NCI-H2081 treated with DMSO at 0.1 percent for 48 hours (cell line): ENCODE results near the gene THEMIS2.
"Not testable (repeated sequence)": the region's sequence is repeated elsewhere in the genome, so short reads cannot be mapped to it uniquely, and the experiment has no call there.

Experiments
- DNase-seq: peaks from one replicate; lab custom pipeline; 2025; lab: John Stamatoyannopoulos, UW

Gene THEMIS2

DNA sequence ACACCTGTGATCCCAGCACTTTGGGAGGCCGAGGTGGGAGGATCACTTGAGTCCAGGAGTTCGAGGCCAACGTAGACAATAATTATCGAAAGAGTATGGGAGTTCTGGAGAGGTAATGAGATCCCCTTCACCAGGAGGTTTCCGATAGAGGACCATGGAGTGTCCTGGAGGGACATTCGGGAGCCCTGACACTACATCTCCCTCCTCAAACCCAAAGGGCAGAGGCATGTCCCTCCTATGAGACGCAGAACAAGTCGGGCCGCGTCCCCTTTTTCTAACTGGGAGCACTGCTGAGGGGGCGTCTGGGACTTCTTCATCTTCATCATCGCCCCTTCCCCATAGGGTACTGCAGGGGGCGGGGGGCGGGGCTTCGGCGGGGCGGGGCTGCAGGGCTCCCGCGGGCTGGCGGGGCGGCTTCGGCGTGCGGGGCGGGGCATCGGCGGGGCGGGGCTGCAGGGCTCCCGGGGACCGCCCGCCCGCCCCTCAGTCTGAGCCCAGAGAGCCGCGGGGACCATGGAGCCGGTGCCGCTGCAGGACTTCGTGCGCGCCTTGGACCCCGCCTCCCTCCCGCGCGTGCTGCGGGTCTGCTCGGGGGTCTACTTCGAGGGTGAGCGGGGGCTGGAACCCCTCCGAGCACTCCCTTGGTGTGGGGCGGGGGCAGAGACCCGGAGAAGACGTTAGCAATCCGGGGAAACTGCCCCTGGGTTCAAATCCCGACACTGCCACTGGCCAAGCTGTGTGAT, at the start of gene THEMIS2:
Gene THEMIS2 (plus strand): TSS at position 486 of the 743 bp plus-strand sequence. CDS start 28 bp downstream, at position 514.
- no peak for DNase-seq

DNA sequence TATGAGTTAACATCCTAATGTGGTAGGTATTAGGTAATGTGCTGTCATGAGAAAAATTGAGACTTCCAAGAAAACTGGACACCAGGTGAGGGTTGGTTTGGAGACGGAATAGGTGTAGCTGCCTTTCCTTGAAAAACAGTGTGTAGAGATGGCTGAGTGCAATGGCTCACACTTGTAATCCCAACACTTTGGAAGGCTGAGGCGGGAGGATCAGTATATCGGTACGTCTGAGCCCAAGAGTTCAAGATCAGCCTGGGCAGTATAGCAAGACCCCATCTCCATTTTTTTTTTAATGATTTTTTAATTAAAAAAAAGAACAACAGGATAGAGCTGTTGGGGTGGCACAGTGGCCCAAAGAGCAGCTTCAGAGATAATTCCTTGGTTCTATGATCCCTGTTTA, 48.6 kb upstream of the THEMIS2 start:
- DNase-seq = no peak

DNA sequence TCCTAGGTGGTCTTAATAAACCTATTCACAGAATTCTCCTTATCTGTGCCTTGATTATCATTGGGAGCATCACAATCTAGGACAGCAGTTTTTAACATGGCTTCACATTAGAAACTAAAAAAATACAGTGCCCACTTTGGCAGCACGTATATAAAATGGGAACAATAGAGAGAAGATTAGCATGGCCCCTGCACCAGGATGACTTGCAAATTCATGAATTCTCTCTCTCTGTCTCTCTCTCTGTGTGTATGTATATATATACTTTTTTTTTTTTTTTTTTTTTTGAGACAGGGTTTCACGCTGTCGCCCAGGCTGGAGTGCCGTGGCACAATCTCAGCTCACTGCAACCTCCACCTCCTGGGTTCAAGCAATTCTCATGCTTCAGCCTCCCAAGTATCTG, 47.9 kb upstream of the THEMIS2 start:
- DNase-seq = no peak

DNA sequence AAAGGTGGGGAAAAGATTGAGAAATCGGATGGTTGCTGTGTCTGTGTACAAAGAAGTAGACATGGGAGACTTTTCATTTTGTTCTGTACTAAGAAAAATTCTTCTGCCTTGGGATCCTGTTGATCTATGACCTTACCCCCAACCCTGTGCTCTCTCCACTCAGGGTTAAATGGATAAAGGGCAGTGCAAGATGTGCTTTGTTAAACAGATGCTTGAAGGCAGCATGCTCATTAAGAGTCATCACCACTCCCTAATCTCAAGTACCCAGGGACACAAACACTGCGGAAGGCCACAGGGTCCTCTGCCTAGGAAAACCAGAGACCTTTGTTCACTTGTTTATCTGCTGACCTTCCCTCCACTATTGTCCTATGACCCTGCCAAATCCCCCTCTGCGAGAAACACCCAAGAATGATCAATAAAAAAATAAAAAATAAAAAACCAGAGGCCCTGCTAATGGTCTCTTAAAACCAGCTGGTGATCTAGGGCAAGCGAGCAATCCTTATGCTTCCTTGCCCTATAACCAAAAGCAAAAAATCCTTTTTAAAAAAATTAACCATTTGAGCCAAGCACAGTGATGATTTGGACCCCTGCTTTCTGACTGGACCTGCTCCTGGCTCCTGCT, 42.9 kb upstream of the THEMIS2 start:
- DNase-seq = not testable (repeated sequence)

DNA sequence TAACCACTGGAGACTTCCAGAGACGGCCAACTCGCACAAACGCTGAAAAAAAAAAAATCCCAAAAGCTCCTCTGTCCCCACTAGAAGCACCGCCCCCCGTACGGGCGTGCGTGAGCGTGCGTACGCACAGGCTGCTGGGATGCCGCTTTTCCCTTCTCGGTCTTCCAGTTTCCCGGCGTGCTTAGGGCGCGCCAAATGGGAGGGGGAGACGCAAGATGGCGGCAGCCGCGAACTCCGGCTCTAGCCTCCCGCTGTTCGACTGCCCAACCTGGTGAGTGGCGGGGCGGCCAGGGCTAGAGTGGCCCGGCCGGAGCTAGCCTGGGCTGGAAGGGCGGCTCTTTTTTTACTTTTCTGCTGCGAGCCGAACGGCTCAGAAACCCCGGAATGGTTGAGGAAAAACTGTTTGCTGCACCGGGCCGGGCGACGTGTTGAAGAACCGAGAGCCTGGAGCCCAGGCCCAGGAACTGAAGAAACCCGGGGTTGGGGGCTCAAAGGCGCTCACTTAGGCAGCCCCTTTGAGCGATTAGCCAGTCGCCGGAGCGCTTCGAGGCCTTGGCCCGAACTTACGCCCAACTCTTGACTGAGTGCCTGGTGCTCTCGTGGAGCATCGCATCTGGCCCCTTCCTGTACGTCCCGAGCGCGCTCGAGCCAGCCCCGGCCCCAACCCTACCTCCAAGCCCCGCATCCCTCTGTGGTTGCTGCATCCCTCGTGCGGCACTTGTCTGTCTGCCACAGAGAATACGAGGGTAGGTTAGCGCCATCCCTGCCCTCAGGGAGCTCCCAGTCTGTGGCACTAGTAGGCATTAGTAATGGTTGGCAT, 41.5 kb upstream of the THEMIS2 start, which contains the start of gene PPP1R8:
Gene PPP1R8 (plus strand): TSS at position 162 of the 820 bp plus-strand sequence. CDS start 54 bp downstream, at position 216.
- peak; percentile 59 for DNase-seq

DNA sequence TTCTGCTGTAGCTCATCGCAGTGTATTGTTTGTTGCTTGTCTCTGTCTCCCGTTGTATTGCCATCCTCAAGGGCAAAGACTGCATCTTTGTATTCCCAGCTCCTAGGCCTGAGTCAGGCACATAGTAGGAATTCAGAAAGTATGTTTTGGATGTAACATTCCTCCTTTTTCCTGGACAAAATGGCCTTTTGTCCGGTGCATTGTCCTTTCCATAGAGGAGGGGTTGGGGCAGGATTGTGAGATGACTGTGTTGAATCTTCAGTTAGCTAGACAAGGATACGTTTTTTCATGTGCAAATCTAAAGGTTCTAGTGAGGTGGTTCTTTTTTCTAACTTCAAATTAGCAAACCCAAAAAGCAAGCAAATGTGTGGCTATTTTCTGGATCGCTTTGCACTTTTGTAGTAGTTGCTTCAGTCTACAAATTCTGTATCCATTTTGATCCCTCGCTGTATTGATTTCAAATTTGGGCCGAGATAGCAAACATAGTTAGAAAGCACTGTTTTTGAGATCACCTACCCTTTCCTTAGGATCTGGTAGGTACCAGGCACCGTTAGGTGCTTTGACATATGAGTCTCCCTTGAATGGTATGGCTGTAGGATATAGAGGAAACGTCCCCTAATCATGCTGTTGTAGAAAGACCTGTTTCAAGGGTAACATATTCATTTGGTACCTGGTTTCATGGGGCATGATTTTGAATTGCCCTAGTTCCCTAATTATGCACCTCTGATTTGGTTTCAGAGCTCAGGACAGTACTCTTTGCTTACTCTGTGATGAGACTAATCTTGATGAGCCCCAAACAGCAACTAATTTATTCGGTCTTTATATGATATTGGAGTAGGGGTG, 40.6 kb upstream of the THEMIS2 start:
- no peak for DNase-seq

DNA sequence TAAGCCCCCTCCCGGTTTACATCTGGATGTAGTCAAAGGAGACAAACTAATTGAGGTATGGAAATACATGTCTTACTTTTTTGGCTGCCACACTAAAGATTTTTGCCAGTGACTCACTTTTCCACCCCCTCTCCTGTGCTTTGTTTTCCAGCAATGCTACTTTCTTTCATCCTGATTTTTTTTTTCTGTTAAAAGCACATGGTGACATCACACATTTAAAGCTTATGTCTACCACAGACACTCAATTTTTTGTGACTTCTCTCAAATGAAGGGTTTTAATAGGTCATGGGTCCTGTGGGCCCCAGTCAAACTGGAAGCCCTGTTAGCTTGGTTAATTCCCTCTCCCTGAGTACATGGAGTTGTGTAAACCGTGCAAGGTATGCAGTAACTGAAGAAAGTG, 39.6 kb upstream of the THEMIS2 start:
- DNase-seq = no peak

DNA sequence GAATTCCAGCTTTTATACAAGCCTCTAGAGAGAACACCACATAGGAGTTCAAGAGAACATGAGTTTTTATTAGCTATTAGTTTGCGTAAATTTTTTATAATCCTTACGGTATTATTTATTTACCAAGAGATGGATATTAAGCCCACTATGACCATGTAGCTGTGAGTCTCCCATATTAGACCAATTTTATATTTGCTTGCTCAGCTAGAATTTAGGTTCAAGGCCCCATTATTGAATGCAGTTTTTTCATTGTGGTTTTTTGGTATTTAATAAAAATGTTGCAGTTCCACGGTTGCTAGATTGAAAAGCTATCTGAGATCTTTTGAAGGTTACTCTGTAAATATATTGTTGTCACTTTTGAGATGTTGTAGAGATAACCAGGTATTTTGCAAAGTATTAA, 38.9 kb upstream of the THEMIS2 start:
- no peak for DNase-seq

DNA sequence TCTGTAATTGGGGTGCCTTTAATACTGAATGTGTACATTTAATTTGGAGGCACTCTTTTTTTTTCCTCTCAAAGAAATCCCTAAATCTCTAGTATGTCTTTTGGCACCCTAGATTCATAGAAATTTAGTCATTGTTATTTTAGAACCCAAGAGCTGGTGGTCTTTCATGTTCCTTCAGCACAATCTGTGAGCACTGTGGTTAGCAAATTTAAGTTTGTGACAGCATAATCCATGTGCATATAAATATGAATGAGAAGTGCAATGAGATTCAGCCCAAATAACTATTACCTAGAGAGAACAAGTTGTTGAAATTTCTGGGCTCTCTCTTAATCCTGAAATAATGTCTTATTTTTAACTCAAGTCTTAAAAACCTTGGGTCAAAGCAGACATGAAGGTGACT, 37.3 kb upstream of the THEMIS2 start:
- no peak for DNase-seq

DNA sequence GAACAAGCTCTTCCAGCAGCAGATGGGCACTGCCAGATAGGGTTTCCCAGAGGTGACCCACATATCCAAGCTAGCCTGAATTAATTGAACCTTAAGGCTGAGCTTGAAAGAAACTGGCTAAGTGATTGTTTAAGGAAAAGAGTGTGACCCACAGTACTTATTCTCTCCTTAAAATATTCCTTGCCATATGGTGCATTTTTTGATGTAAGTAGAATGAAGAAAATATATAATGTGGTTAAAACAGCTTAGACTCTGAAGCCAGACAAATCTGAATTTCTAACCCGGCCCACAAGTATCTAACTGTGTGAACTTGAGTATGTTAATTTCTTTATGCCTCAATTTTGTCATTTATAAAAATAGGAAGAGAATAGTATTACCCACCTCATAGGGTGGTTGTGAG, 36.8 kb upstream of the THEMIS2 start:
- no peak for DNase-seq

DNA sequence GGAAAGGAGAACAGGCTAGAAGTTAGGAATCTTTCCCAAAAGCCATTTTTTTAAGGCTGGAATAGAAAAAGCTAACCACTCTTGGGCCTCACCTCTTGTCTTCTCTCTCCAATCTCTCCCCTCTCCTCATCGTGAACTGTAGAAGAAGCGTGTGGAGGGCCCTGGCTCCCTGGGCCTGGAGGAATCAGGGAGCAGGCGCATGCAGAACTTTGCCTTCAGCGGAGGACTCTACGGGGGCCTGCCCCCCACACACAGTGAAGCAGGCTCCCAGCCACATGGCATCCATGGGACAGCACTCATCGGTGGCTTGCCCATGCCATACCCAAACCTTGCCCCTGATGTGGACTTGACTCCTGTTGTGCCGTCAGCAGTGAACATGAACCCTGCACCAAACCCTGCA, 22.4 kb upstream of the THEMIS2 start:
- no peak for DNase-seq

DNA sequence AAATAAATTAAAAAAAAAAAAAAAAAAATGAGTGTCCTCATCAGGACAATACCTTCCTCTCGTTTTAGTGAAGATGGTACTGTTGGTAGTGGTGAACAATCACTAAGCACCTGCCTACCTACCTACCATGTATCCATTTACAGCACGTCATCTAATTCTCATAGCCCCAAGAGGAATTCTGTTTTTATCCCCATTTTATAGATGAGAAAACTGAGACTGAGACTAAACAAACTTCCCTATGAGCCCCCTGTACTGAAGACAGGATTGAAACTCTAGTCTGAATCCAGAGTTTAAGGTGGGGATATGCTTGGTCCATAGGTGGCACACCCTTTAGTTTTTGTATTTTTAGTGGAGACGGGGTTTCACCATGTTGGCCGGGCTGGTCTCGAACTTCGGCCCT, 17.3 kb upstream of the THEMIS2 start:
- no peak for DNase-seq

DNA sequence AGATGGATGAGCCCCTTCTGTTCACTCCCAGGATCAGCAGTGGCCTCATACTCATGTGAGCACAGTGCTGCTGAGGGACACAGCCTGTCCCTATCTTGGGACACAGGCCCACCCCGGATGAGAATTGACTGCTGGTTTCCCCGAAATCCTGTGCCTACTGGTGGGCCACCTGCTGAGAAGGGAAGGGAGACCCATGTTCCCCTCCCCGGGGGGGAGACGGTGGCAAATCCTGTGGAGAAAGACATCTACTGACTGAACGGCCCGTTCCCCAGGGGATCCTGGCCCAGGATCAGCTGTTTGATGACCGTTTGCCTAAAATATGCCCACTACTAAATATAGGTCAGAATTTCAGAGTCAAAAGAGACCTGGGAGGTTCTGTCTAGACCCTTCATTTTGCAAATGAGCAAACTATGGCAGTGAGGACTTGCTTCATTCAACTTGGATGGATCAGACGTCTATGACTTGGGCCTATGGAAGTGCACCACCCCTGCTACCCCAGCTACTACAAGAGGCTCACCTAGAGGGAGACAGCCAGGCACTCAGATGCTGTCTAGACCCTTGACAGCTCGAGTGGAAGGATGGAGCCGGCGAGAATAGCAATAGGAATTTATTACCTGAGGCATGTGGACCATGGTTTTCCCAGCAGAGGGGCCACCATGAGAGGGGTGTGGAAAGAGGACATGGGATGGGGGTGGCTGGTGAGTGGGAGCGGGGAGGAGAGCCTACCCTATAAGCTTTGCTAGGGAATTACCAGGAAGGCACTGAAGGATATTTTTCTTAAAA, 15.6 kb upstream of the THEMIS2 start:
- DNase-seq = no peak

DNA sequence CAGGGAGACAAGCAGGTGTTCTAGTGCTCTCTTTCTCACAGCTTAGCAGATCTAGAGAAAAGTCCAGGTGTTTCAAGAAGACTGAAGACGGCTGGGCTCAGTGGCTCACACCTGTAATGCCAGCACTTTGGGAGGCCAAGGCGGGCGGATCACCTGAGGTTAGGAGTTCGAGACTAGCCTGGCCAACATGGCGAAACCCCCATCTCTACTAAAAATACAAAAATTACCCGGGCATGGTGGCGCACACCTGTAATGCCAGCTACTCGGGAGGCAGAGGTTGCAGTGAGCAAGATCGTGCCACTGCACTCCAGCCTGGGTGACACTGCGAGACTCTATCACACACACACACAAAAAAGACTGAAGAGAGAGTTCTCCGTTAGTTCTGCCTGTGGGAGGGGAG, 14.8 kb upstream of the THEMIS2 start:
- DNase-seq = not testable (repeated sequence)

DNA sequence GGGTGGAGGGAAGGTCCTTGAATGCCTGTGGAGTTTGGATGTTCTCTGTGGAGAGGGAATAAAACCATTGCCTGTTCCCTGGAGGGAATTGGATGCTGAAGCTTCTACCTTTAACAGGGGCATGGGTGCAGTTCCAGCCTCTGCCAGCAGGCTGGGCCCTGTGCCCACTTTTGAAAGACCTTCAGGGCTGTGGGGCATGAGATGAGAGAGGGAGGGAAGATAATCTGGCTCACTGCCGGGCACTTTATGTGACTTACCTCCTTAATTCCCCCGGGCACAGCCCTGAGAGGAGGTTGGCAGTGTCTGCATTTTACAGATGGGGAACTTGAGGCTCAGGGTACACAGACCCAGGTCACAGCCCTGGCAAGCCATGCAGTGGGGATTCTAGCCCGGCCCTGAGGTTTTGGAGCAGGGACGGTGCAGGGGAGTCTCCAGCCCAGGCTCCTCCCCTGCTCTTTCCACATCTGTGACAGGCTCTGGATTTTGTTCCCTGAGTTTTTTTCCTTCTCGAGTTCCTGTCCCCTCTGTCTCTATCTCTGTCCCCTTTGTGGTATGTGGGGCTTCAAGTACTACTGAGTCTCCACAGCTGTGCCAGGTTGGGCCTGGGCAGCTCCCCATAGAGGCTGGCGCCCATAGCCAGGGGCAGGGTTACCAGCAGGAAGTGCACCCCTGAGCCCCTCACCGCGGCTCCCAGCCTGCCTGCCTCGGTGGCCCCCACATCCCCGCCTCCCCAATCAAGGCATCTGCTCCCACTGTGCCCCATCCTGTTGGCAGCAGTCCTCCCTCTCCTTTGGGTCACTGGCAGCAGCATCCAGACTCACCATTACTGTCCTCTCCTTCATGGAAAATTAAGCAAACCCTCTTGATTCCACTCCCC, 14.0 kb upstream of the THEMIS2 start:
- DNase-seq = peak; percentile 34

DNA sequence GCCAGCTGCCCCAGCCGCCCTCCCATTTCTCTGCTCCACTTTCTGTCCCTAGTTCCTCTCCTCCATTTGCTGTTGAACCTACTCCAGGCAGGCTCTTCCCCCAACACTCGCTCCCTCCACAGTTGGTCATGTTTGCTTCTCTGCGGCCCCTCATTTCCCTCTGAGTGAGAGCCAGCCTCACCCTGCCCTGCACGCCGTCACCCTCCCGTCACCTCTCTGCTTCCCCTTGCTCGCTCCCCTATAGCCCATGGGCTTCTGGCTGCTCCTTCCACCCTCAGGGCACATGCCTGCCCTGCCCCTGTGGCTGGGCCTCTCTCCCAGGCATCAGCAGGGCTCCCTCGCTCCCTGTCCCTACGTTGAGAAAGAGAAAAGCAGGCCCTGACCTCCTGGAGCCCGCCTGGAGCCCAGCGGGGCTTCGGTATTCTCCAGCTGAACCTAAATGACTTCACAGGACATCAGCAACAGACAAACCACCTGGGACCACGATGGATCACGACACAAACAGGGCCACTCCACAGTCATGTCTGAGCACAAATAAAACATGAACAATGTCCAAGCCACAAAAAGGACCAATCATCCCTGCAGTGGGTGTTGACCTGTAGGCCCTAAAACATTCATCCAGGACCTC, 13.3 kb upstream of the THEMIS2 start:
- DNase-seq = no peak

DNA sequence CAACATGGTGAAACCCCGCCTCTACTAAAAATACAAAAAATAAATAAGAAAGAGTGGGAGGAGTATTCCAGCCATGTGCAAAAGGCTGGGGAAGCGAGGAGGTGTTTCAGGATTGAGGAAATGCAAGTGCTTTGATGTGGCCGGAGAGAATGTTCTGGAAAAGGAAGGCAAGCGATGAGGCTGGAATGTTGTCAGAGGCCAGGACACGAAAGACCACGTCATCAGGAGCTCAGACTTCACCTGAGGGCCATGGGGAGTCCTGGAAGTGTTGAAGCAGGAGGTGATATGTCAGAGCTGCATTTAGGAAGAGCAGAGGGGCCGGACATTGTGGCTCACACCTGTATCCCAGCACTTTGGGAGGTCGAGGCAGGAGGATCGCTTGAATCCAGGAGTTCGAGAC, 10.9 kb upstream of the THEMIS2 start:
- no peak for DNase-seq

DNA sequence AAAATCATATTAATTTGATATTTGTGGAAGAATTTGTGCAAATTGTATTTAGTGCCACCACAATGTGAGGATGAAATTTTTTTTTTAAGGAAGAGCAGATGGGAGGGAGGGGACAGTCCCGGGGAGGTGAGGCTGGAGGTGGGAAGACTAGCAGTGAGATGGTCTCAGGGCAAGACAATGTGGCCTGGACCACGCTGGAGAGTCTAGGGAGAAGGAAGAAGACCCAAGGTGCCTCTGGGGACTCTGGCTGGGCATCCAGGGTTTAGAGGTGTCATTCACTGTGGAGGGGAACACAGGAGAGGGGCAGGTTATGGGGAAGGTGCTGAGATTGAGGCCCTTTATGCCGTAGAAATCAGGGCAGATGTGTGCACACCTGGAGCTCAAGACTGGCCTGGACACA, 10.3 kb upstream of the THEMIS2 start:
- DNase-seq = no peak

DNA sequence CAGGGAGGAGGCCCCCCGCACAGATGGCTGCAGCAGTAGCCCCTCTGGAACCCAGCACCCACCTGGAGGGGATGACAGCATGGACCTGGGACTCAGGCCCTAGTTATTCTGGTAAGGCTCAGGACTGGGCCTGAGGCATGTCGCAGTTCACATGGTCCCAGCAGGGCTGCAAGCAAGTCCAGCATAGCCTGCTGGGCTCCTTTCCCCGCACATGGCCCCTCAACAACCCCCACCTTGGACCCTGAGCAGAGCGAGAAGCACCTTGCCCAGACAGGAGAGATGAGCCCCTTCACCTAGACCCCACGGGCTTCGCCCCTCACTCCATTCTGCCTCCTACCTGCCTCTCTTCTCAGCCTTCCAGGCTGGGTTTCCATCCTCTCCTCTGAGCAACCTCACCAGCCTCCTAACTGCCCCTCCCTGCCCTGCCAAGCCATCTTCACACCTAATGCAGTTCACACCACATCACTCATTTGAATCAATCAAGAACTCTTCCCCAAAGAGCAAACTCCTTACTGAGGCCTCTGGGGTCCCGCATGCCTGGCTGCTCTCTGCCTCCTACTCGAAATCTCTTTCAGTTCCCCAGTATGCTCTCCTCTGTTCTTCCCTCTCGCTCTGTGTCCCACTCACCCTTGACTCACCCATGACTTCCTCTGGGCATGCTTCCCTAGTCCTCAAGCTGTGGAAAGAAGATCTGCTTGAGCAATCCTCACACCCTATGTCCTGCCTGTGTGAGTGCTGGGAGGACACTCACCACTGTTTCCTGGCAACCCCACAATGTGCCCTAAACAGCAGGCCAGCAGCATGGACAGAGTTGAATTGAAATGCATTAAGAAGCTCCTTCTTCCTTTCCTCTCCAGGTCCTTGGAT, 9.4 kb upstream of the THEMIS2 start:
- DNase-seq = no peak
